ENCODE data around the gene MTHFS.
"Not testable (repeated sequence)": the region's sequence is repeated elsewhere in the genome, so short reads cannot be mapped to it uniquely, and the experiment has no call there.

The MTHFS gene

DNA sequence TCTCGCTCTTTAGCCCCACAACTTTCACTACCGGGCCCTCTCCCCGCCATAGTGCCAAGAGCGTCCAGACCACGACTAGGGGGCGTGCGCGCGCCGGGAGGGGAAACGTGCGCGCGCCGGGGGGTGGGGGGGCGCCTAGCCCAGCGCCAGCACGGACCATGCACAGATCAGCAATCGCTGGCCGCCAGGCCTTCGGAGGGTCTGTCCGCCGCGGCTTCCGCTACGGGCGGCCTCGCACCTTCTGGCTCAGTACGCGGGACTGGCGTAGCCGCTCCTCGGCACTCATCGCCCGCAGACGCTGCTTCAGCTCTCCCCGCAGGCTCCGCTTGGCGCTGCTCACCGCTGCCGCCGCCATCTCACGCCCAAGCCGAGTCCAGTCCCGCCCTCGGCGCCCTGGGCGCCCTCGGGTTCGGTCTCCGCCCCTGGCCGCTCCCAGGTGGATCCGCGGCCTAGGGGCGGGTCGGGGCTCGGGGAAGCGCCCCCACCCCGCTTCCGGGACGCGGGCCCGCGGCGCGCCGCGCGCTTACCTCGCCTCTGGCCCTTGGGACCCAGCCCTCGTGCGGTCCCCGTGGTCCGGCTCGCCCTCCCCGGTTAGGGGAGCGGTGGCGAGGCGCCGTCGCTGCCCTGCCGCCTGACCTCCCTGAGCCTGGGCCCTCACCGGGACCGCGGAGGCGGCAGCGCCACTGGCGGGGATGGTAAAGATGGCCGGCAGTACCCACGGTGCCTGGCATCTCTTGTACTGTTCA lies at the start of gene MTHFS:
MTHFS (minus strand) TSS at position 381 of the 746 bp plus-strand sequence; CDS start at position 355, 26 bp downstream.
- peak; percentile 83 for DNase-seq

DNA sequence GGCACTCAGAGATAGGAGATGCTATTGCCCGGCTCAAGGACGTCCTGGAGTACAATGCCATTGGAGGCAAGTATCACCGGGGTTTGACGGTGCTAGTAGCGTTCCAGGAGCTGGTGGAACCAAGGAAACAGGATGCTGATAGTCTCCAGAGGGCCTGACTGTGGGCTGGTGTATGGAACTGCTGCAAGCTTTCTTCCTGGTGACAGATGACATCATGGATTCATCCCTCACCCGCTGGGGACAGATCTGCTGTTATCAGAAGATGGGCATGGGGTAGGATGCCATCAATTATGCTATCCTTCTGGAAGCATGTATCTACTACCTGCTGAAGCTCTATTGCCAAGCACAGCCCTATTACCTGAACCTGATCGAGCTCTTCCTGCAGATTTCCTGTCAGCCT lies 47.8 kb upstream of the MTHFS start:
- no peak for DNase-seq

DNA sequence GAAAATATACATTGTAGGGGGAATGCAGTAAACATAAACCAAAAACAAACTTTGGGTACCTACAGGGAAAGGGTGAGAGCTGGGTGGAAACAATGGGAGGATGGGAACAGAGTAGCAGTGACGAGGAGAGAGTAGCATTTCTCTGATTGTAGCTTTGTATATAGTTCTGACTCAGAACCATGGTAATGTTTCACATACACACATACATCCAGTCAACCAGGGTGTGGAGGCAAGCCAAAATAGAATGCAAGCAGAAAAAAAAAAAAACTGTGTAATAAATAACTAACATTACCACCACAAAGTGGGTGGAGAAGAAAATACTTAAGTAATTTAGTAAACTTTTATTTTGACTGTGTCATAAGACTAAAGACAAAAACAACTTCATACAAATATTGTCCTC lies 47.0 kb upstream of the MTHFS start:
- peak; percentile 70 for DNase-seq

DNA sequence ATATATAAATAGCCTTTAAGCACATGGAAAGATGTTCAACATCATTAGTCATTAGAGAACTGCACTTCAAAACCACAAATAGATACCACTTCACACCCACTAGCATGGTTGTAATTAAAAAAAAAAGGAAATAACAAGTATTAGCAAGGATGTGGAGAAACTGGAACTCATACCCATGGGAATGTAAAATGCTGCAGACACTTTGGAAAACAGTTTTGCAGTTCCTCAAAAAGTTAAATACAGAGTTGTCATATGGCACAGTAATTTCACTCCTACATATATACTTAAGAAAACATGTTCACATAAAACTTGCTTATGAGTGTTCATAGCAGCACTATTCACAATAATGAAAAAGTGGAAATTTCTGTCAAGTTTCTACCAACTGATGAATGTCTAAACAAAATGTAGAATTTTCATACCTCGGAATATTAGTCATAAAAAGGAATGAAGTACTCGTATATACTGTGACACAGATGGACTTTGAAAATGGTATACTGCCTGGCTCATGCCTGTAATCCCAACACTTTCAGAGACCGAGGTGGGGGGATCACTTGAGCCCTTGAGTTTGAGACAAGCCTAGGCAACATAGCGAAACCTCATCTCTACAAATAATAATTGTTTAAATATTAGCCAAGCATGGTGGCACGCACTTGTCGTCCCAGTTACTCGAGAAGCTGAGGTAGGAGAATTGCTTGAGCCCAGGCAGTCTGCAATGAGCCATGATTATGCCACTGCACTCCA lies 46.1 kb upstream of the MTHFS start:
- peak; percentile 78 for DNase-seq

DNA sequence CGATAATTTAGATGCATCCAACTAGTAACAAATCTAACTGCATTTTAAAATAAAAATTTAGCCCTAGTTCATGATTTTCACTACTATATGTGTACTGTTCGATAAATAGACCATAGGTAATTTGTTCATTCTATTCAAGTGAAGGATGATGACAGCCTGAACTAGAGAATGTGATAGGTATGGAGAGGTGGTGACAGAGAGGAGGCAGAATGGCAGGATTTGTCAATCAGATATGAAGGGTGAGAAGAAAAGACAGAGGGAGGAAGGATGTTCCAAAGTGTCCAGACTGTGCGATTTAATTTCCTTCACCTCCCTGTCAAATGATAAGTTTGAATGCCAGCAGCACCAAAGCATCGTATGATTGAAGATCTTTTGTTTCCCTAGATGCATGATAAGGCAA lies 42.6 kb upstream of the MTHFS start:
- DNase-seq, result no peak

DNA sequence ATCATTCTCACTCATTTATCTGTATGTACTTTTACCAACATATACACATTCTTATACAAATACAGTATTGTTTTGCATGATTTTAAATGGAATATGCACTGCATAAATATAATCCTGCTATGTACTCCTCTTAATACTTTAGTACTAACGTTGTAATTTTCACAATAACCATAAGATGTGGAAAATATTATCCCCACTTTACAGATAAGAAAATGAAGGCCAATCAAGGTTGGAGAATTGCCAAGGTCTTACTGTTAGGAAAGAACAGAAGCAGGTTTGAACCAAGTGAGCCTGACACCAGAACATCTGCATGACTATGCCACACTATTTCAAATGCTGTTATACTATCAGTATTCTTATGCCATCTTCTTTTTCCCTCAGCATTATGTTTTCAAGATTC lies 41.3 kb upstream of the MTHFS start:
- no peak for DNase-seq

DNA sequence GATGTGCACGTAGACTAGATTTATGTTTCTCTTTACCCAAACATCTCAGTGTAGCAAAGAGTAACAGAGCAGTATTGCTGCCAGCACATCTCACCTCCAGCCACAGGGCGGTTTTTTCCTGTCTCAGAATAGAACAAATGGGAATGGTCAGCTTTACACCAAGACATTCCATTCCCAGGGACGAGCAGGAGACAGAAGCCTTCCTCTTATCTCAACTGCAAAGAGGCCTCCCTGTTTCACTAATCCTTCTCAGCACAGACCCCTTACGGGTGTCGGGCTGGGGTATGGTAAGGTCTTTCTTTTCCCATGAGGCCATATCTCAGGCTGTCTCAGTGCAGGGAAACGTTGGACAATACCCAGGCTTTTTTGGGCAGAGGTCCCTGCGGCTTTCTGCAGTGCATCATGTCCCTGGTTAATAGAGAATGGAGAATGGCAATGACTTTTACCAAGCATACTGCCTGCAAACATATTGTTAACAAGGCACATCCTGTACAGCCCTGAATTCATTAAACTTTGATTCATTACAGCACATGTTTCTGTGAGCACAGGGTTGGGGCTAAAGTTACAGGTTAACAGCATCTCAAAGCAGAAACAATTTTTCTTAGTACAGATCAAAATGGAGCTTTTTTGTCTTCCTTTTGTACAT lies 38.9 kb upstream of the MTHFS start:
- DNase-seq, result not testable (repeated sequence)

DNA sequence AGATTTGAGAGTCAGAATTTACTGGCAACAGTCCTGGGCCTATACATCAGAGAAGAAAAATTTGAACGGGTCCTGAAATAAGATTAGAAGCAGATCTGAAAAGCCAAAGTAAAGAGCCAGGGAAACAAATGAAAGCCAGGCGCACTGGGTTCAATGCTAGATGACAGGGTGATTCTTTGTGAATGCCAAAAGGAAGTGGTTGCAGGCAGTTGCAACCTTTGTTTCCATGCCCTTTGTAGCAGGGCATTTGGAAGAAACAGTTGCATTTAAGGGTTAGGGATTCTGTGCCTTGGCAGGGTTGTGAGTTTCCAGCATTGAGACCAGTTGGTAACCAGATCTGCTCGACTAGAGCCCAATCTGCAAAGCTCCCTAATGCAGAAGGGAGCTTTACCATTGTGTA lies 36.4 kb upstream of the MTHFS start:
- no peak for DNase-seq

DNA sequence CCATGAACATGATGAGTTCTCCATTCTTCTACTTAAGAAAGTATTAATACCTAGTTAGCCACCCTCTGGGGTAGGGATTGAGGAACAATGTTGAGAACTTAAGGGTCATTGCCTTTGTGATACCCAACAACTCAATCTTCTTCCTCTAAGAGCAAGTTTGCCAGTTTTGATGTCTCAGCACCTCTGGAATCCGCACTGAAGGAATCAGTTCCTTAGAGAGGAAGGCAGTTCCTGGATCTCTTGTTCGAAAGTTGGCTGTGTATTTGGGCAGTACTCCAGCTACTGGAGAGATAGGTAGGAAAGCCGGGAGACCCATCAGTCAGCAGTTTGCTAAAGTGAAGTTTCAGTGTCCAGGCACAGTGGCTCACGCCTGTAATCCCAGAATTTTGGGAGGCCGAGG lies 35.6 kb upstream of the MTHFS start:
- peak; percentile 58 for DNase-seq

DNA sequence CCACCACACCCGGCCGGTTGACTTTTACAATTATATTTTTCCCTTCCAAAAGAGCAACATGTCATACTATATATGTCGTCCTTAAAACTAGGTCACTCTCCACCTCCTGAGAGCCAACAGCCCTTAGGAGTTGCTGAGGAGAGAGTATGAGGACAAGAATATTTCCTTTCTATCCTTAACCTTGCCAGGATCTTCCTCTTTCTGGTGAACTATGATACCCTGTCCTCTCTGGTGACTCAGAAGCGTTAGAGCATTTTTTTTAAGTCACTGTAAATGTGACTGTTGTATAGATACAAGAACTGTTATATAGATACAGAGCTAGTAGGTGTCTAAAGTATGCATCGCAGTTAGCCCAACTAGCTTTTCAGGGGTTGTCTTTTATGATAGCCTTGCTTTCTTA lies 33.7 kb upstream of the MTHFS start:
- peak; percentile 67 for DNase-seq

DNA sequence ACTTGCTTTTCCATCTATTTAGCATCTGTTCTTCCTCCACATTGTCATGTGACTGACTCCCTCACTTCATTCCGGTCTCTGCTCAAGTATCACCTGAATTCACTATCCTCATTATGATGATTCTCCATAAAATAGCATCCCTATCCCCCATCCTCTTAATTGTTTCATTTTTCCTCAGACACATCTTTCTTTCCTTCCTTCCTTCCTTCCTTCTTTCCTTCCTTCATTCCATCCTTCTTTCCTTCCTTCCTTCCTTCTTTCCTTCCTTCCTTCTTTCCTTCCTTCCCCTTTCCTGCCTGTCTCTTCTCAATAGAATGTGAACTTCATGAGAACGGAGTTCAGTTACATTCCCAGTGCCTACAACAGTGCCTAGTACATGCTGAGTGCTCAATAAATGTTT lies 32.6 kb upstream of the MTHFS start:
- no peak for DNase-seq

DNA sequence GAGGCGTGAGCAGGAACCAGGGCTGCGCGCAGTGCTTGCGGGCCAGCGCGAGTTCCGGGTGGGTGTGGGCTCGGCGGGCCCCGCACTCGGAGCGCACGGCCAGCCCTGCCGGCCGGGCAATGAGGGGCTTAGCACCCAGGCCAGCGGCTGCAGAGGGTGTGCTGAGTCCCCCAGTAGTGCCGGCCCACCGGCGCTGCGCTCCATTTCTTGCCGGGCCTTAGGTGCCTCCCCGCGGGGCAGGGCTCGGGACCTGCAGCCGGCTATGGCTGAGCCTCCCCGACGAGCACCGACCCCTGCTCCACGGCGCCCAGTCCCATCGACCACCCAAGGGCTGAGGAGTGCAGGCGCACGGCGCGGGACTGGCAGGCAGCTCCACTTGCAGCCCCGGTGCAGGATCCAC lies 29.3 kb upstream of the MTHFS start:
- DNase-seq, result not testable (repeated sequence)

DNA sequence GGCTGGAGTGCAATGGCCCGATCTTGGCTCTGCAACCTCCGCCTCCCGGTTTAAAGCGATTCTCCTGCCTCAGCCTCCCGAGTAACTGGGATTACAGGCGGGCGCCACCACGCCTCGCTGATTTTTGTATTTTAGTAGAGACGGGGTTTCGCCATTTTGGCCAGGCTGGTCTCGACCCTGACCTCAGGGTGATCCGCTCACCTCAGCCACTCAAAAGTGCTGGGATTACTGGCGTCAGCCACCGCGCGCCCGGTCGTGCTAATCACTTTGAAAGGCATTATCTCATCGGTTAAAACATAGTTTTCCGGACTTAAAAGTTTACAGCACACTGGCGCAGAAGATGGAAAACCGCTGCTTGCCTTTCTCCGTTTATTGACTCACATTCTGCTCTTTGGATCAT lies 27.6 kb upstream of the MTHFS start:
- no peak for DNase-seq

DNA sequence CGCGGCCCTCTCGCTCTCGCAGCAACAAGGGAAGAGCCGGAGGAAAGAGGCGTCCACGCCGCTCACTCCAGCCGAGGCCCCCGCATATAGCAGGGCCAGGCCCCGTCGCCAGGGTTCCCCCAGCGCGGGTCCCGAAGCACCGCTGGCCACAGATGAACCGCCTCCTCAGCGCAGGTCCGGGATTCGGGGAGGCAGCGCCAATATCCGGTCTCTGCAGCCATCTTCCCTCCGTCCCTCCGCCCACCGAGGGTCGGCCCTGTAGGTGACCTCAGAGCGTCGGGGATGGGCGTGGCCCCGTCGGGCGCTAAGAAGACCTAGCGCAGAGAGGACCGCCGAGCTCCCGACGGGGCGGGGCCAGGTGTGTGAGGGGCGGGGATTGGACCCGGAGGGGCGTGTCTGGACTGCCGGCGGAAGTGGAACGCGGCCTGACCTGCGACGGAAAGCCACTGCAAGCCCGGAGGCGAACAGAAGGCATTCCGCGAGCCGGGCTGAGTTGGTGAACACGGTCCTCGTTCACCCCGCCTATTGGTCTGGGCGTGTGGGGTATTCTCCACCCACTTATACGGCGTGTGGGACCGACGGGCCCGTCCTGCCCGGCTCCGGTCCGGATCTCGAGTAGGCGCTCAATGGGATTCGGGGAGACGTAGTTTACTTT lies 26.8 kb upstream of the MTHFS start:
- peak; percentile 97 for DNase-seq

DNA sequence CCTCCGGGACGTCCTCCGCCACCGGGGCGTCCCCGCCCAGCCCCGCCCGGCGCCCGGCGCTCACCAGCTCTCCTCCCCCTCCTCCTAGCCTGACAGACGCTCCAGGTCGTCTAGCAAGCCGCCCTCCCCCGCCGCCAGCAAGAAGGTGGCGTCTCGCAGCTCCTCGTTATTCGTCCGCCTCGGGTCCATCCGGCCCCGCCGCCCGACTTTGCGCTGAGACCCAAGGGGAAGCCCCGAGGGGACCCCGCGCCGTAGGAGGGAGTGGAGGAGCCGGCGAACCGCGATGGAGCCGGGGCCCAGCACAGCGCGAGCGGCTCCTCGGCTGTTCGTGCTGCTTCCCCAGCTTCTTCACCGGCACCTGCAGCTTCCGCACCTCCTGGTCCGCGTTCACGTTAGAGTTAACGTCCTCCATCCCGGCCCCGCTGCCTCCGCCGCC lies 26.3 kb upstream of the MTHFS start:
- peak; percentile 60 for DNase-seq

DNA sequence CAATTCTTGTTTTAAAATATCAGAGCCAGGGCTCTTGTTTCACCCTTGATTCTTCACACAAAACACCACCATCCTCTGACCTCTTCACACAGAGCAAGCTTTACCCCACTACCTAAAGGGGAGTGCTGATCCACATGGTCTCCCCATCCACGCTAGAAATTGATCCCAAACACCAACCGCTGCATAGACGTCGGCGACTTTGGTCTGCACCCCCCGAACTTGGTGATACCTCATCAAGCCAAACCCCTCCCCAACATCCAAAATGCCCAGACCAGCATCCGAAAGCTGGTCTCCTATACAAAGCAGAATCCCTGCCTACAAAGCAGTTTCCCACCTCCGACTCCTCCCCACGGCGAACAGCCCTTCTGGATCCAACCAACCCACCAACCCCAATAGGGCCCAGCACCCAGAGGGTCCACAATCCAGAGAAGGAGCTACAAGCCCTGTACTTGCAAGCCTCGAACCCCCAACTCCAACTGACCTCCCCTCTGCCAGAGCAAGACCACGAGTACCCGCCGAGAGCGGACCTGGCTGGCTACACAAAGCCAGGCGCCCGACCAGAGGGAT lies 25.8 kb upstream of the MTHFS start:
- no peak for DNase-seq

DNA sequence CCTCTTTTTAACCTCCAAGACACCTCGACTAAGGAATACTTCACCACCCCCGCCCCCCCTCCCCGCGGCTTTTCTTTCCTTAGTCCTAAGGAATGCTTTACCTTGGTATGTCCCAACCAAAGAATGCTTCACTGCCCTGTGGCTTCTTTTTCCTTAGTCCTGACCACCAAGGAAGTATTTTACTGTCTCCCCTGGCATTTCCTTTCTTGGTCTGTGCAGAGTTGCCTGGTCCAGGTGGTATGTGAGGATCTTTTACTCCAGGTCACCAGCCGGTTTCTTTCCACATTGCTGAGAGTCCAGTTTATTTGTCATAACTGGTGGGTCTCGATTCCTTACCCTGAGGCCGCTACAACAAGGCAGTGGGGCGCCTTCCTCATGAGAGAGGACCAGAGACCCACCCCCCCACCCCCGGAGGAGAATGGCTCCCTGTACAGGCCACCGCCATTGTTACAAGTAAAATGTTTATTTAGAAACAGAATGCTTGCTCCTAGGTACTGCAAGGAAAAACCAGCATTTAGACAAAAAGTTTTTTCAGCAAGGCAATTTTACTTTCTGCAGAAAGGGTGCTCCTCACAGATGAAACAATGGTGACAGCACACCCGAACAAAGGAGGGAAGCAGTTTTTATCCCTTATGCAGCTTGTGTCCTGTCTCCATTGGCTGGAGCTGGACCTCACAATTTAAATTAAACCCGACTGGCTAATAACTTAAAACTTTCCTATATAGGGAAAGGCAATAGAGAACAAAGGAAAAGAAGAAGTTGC lies 23.1 kb upstream of the MTHFS start:
- DNase-seq, result peak; percentile 12

DNA sequence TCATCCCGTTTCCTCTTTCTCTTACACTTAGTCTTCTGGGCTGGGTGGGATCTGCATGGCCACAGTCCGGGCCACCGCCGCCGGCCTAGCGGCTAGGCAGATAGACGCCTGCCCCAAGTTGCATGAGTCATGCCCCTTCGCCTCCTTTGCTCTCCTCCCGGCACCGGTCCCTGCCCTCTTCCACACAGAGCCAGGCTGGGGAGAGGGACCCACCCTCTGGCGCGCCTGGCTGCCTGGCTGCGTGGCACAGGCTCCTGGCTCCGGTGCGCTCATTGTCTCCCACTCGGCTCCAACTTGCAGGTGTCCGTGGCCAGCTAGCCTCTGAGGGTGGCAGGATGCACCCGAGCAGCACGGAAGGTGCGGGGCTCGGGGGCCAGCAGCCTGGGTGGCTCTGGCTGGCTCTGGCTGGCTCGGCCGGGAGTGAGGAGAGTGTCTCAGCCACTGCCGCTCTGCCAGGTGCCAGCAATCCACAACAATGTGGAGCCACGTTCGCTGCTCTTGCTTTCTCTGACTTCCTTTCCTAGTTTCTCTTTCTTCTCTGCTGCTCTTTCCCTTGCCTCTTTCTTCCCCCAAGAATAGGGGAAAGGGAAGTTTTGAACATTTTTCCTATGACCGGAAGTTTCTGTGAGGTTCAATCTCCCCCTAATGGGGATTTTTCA lies 22.4 kb upstream of the MTHFS start:
- no peak for DNase-seq

DNA sequence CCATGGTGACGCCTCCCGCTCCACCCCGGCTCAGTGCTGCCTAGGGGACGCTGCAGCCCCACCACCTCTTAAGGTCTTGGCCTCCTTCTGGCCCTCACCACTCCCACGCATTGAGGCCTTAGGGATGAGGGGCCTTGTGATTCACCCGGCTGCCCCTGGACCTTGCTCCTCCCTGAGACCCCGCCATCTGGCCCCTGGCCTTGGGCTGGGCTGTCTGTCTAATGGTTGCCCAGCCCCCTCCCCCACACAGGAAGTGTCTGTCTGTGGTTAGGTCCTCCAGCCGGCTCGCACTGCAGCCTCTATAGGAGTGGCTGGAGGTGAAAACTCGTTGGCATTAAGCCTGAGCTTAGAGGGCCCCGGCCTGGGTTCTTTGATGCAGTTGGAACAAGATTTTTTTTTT lies 21.5 kb upstream of the MTHFS start:
- no peak for DNase-seq

DNA sequence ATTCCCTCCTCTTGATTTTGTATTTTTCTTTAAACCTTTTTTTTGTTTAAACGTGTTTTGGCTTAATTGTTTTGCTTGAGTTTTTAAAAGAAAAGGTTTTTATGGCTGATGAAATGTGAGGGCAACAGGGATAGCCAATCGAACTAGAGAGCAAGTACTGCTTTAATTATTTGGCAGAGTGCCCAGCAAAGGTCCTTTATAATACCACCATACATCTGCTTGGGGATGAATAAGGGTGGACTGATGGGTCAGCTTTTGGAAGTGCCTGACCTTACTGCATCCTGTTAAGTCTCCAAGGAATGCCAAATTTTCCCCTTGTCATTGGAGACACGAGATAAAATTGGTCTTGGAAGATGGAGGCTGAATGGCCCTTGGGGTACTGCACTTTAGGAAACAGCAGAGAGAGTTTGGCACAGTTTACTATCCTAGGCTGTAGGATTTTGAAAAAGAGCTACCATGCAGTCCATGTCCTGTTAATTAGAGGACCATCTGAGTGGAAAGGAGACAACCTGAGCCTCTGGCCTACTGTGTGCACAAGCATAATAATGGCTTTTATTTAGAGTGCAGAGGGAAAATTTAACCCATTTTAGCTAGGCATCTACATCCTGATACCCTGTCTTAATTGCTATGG lies 19.8 kb upstream of the MTHFS start:
- no peak for DNase-seq

Measured in suppressor macrophage treated with lipopolysaccharide for 4 hours (primary cell).